ENCODE data around the gene EIF4H. TPM values are rescaled to one million over a fixed set of nuclear protein-coding genes. Genes with fewer than 3 reads are reported as not detected.

Gene EIF4H
- total and polyA plus RNA-seq, 2 experiments from 2014 or later, result 228 to 305 TPM

DNA sequence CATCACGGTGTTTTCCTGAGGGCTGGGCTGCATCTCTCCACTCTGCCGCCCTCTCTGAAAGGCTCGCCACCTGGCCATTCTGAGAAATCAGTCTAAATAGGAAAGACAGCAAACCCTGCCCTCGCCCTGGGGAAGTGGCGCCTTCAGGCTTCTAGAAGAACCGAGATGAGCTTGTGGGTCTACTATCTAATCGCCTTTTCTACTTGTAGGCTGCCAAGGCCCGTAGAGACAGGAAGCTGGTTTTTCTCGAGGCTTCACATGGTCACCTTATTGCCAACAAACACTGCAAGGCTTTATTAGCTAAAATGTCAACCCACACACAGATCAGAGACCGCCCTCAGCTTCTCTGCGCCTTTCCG, 57.1 kb downstream of the EIF4H start:
- Histone ChIP-seq H3K4me1 (ENCODE audit: insufficient read depth) (no peaks in the 10 kb centered on the region), H3K4me3 (no peak overlapping the region), H3K9ac (no peak overlapping the region), H3K36me3 (ENCODE audit: low read depth) (peaks cover 10% of the 10 kb centered on the region; the same call in 1 of the 2 replicates), H2AFZ (no peak overlapping the region), H3K27ac (no peak overlapping the region), H3K9me3 (ENCODE audit: low read depth) (no peaks in the 10 kb centered on the region), H3K9me2 (ENCODE audit: insufficient read depth) (no peaks in the 10 kb centered on the region), H3K79me2 (ENCODE audit: insufficient read depth) (no peaks in the 10 kb centered on the region), H3F3A (ENCODE audit: insufficient read depth) (no peaks in the 10 kb centered on the region), H3K4me2 (ENCODE audit: unreplicated experiment) (no peak overlapping the region), H3K27me3 (replicated peaks; ENCODE audit: insufficient read depth) (no peaks in the 10 kb centered on the region), H4K20me1 (ENCODE audit: insufficient read depth) (no peaks in the 10 kb centered on the region)
- DNase-seq, result no peak
- WGBS, 2 experiments (ENCODE audit: low coverage in 1 of 2, low lambda C conversion rate in 2 of 2, missing lambda C conversion rate in 2 of 2), result 94 to 96% methylated on average over 12 of the region's 12 CpGs
- TF ChIP-seq EZH2 (IDR thresholded peaks at IDR 0.05; ENCODE audit: insufficient read depth, poor library complexity, severe bottlenecking), result no peak
- TF ChIP-seq EZH2phosphoT487 (IDR thresholded peaks at IDR 0.05; ENCODE audit: insufficient read depth, low read depth), result no peak
- in situ Hi-C loops (cut with MboI), result loop anchor here (25.0 kb wide), 1 partner anchor 156 kb away; no protein-coding TSS in a partner anchor

DNA sequence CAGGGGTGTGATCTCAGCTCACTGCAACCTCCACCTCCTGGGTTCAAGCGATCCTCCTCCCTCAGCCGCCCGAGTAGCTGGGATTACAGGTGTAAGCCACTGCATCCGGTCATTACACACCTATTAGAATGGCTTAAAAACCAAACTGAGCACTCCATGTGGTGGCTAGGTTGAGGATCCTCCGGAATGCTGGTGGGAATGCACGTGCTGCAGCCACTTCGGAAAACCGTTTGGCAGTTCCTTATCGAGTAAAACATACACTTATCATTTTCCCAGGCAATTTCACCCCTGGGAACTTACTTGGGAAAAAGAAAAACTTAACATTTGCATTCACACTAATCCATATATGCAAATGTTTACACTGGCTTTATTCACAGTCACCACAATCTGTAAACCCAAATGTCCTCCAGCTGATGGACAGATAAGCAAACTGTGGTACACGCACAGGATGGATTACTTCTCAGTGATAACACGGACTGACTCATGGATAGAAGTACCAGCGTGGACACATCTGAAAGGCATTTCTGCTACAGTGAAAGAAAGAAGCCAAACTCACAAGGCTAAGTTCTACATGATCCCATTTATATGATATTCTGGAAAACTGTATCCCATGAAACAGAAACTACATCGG, 59.6 kb downstream of the EIF4H start:
- Histone ChIP-seq H2AFZ (no peak overlapping the region), H3F3A (ENCODE audit: insufficient read depth) (no peaks in the 10 kb centered on the region), H3K36me3 (ENCODE audit: low read depth) (peaks cover 10% of the 10 kb centered on the region; the same call in 1 of the 2 replicates), H3K4me2 (ENCODE audit: unreplicated experiment) (no peak overlapping the region), H3K9ac (no peak overlapping the region), H3K9me3 (ENCODE audit: low read depth) (no peaks in the 10 kb centered on the region), H4K20me1 (ENCODE audit: insufficient read depth) (no peaks in the 10 kb centered on the region), H3K9me2 (ENCODE audit: insufficient read depth) (no peaks in the 10 kb centered on the region), H3K27me3 (replicated peaks; ENCODE audit: insufficient read depth) (no peaks in the 10 kb centered on the region), H3K4me1 (ENCODE audit: insufficient read depth) (no peaks in the 10 kb centered on the region), H3K27ac (no peak overlapping the region), H3K79me2 (ENCODE audit: insufficient read depth) (no peaks in the 10 kb centered on the region), H3K4me3 (no peak overlapping the region)
- WGBS, 2 experiments (ENCODE audit: low coverage in 1 of 2, low lambda C conversion rate in 2 of 2, missing lambda C conversion rate in 2 of 2), result 85 to 88% methylated on average over 12 to 13 of the region's 13 CpGs
- peak; percentile 30 for DNase-seq
- TF ChIP-seq EZH2phosphoT487 (IDR thresholded peaks at IDR 0.05; ENCODE audit: insufficient read depth, low read depth) (no peak), EZH2 (IDR thresholded peaks at IDR 0.05; ENCODE audit: insufficient read depth, poor library complexity, severe bottlenecking) (no peak)
- in situ Hi-C loops (cut with MboI), result loop anchor here (25.0 kb wide), 1 partner anchor 154 kb away; no protein-coding TSS in a partner anchor

DNA sequence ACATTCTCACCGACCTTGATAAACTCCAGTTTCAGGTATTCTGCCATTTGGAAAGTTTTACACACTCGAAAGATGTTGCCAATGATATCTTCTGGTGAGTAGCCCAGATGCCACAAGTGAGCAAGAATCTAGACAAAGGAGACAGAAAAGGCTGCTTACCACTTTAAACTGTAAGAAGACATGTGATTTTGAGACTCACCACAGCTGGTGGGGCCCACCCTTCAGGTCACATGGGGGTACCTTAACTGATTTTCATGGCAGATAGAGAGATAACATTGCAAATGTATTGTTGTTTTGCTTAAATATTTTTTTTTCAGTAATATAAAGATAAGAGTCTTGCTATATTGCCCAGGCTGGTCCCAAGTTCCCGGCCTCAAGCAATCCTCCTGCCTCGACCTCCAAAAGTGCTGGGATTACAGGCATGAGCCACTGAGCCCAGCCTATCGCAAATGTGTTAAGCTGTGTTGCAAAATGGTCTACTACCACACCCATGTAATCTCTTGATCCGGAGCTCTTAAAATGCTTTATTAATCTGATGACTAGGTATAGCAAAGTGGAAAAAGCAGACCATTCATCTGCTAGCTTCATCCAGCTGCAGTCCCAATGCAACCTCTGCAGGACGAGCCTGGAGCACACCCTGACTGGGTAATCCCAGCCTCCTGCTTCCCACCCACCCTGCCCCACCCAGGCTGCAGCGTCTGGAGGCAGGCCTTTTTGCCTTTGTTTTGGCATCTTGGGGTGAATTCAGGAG, 61.5 kb downstream of the EIF4H start:
- Histone ChIP-seq H3K27me3 (replicated peaks; ENCODE audit: insufficient read depth) (no peaks in the 10 kb centered on the region), H3K9me2 (ENCODE audit: insufficient read depth) (no peaks in the 10 kb centered on the region), H3K4me3 (no peak overlapping the region), H3K9ac (no peak overlapping the region), H3F3A (ENCODE audit: insufficient read depth) (no peaks in the 10 kb centered on the region), H3K9me3 (ENCODE audit: low read depth) (no peaks in the 10 kb centered on the region), H3K4me2 (ENCODE audit: unreplicated experiment) (no peak overlapping the region), H2AFZ (no peak overlapping the region), H3K36me3 (ENCODE audit: low read depth) (peaks cover 10% of the 10 kb centered on the region; the same call in 1 of the 2 replicates), H3K4me1 (ENCODE audit: insufficient read depth) (no peaks in the 10 kb centered on the region), H4K20me1 (ENCODE audit: insufficient read depth) (no peaks in the 10 kb centered on the region), H3K79me2 (ENCODE audit: insufficient read depth) (no peaks in the 10 kb centered on the region), H3K27ac (no peak overlapping the region)
- no peak for TF ChIP-seq EZH2phosphoT487 (IDR thresholded peaks at IDR 0.05; ENCODE audit: insufficient read depth, low read depth)
- no peak for TF ChIP-seq EZH2 (IDR thresholded peaks at IDR 0.05; ENCODE audit: insufficient read depth, poor library complexity, severe bottlenecking)
- DNase-seq, result no peak
- in situ Hi-C loops (cut with MboI), result loop anchor here (25.0 kb wide), 1 partner anchor 152 kb away; no protein-coding TSS in a partner anchor
- WGBS, 2 experiments (ENCODE audit: low coverage in 1 of 2, low lambda C conversion rate in 2 of 2, missing lambda C conversion rate in 2 of 2), result 75 to 78% methylated on average over 8 of the region's 8 CpGs

- no peaks in the 10 kb centered on the region for H3F3A ChIP-seq (ENCODE audit: insufficient read depth)
- no peak overlapping the region for H2AFZ ChIP-seq
- H4K20me1 ChIP-seq (ENCODE audit: insufficient read depth), result no peaks in the 10 kb centered on the region
- in situ Hi-C loops (cut with MboI), result loop anchor here (25.0 kb wide), 1 partner anchor 151 kb away; no protein-coding TSS in a partner anchor
- H3K4me1 ChIP-seq (ENCODE audit: insufficient read depth), result no peaks in the 10 kb centered on the region
- no peak overlapping the region for H3K9ac ChIP-seq
- peaks cover 10% of the 10 kb centered on the region; the same call in 1 of the 2 replicates for H3K36me3 ChIP-seq (ENCODE audit: low read depth)
- WGBS, 2 experiments (ENCODE audit: low coverage in 1 of 2, low lambda C conversion rate in 2 of 2, missing lambda C conversion rate in 2 of 2), result 87 to 93% methylated on average over 3 of the region's 3 CpGs
- no peaks in the 10 kb centered on the region for H3K27me3 ChIP-seq (replicated peaks; ENCODE audit: insufficient read depth)
- no peak overlapping the region for H3K4me3 ChIP-seq
- H3K4me2 ChIP-seq (ENCODE audit: unreplicated experiment), result no peak overlapping the region
- no peak overlapping the region for H3K27ac ChIP-seq
- H3K9me2 ChIP-seq (ENCODE audit: insufficient read depth), result no peaks in the 10 kb centered on the region
- H3K9me3 ChIP-seq (ENCODE audit: low read depth), result no peaks in the 10 kb centered on the region
- no peak for DNase-seq
- H3K79me2 ChIP-seq (ENCODE audit: insufficient read depth), result no peaks in the 10 kb centered on the region
- no peak for TF ChIP-seq EZH2phosphoT487 (IDR thresholded peaks at IDR 0.05; ENCODE audit: insufficient read depth, low read depth)
Observed at GRCh38 chr7:74236284-74236683, 62.1 kb downstream of the EIF4H start.
